Thyroid gland (tissue), 4 donors: Measurements from ENCODE around the gene PARD6B. TPM values are rescaled to one million over a fixed set of nuclear protein-coding genes. Genes with fewer than 3 reads are reported as not detected.
"Not testable (repeated sequence)": the region's sequence is repeated elsewhere in the genome, so short reads cannot be mapped to it uniquely, and the experiment has no call there.

ENCODE experiments used
- DNase-seq, 2 donors: peaks; one replicate each; pipeline ENCODE4 v3.0.0-alpha.2; 2019
- H3K27ac ChIP-seq, 3 donors: fragments of 200-600 bp; sonication (generic); 1 replicate in 2 of 3; 2 replicates in 1 of 3; pipeline ENCODE4 v1.5.1; 2016 to 2019; ENCODE audit warnings: mild to moderate bottlenecking in 1 of 3, moderate library complexity in 1 of 3
- H3K27me3 ChIP-seq: fragments of 200-600 bp; sonication (generic); one replicate; pipeline ENCODE4 v1.5.1; 2019
- H3K36me3 ChIP-seq, 2 donors: fragments of 200-600 bp; sonication (generic); one replicate each; pipeline ENCODE4 v1.5.1; 2016 to 2019
- H3K4me1 ChIP-seq, 2 donors: fragments of 200-600 bp; sonication (generic); one replicate each; pipeline ENCODE4 v1.5.1; 2017 to 2019
- H3K4me3 ChIP-seq, 3 donors: fragments of 200-600 bp; sonication (generic); replicated peaks in 1 of 3; 1 replicate in 2 of 3; 2 replicates in 1 of 3; pipeline ENCODE4 v1.5.1; 2016; ENCODE audit warnings: mild to moderate bottlenecking in 1 of 3
- H3K9me3 ChIP-seq: fragments of 200-600 bp; sonication (generic); one replicate; pipeline ENCODE4 v1.5.1; 2017
- POLR2A ChIP-seq, 2 donors: fragments of 450-650 bp; IDR thresholded peaks; one replicate each; pipeline ENCODE4 v1.6.1; 2017; ENCODE audit warnings: antibody characterized with exemption in 2 of 2, mild to moderate bottlenecking in 2 of 2, moderate library complexity in 1 of 2
- WGBS, 2 donors: methylation state at CpG; one replicate each; pipeline ENCODE4 v1.1.5; 2017; 5-methylcytosine and 5-hydroxymethylcytosine counted together
- intact Hi-C: fragments of 100-400 bp; cut with DNase I; formaldehyde crosslinking; loops from one replicate; pipeline ENCODE4 v1.15.1; 2023
- total RNA-seq, 4 donors: library from RNA; depleted of rRNA; stranded (reverse); fragments of >200 nt; gene quantifications; one replicate each; pipeline ENCODE4 v1.2.3, GENCODE V29; 2016
- TF ChIP-seq, protein P1 (sequence below), 6 experiments: fragments of 200-600 bp in 3 of 6; fragments of 450-650 bp in 3 of 6; sonication (generic) in 3 of 6; IDR thresholded peaks; one replicate each; pipeline ENCODE4 v1.5.1; 2016 to 2019; ENCODE audit warnings: antibody characterized with exemption in 6 of 6, mild to moderate bottlenecking in 2 of 6, inconsistent platforms in 1 of 6, moderate library complexity in 1 of 6

The PARD6B gene
- total RNA-seq, 4 donors from 2014 or later = 14.3 to 18.1 (median 17.7) TPM

DNA sequence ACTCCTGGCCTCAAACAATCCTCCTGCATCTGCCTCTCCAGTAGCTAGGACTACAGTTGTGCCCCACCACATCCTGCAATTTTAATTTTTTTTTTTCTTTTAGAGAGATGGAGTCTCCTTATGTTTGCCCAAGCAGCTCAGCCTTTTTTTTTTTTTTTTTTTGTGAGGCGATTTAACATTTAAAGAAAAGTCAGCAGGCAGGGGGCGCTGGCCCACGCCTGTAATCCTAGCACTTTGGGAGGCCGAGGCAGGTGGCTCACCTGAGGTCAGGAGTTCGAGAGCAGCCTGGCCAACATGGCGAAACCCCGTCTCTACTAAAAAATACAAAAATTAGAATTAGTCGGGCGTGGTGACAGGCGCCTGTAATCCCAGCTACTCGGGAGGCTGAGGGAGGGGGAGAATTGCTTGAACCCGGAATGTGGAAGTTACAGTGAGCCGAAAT, 62.2 kb downstream of the PARD6B start:
- H3K27ac ChIP-seq, H3K36me3 ChIP-seq, H3K27me3 ChIP-seq, H3K9me3 ChIP-seq, H3K4me3 ChIP-seq: not testable (repeated sequence)
- 69 to 76% methylated on average over 13 of the region's 13 CpGs for WGBS, 2 donors
- peaks cover 4 to 23% of the 10 kb centered on the region in 2 donors for H3K4me1 ChIP-seq
- intact Hi-C loops = loop anchor here (5.0 kb wide), 1 partner anchor 134 kb away; no protein-coding TSS in a partner anchor
- DNase-seq = peak in 1 of 2 donors; percentile 15
- TF ChIP-seq, protein P1, sequence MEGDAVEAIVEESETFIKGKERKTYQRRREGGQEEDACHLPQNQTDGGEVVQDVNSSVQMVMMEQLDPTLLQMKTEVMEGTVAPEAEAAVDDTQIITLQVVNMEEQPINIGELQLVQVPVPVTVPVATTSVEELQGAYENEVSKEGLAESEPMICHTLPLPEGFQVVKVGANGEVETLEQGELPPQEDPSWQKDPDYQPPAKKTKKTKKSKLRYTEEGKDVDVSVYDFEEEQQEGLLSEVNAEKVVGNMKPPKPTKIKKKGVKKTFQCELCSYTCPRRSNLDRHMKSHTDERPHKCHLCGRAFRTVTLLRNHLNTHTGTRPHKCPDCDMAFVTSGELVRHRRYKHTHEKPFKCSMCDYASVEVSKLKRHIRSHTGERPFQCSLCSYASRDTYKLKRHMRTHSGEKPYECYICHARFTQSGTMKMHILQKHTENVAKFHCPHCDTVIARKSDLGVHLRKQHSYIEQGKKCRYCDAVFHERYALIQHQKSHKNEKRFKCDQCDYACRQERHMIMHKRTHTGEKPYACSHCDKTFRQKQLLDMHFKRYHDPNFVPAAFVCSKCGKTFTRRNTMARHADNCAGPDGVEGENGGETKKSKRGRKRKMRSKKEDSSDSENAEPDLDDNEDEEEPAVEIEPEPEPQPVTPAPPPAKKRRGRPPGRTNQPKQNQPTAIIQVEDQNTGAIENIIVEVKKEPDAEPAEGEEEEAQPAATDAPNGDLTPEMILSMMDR (IDR thresholded peaks at IDR 0.05) = peak in 1 of 6 experiments; percentile 24

GRCh38 chr20:50794181-50794845, 62.9 kb downstream of the PARD6B start:
- TF ChIP-seq, protein P1 (IDR thresholded peaks at IDR 0.05) = peak in 2 of 6 experiments; percentile 34 to 35
- TF ChIP-seq POLR2A (IDR thresholded peaks at IDR 0.05) = no peak
- WGBS, 2 donors = 33 to 46% methylated on average over 15 to 28 of the region's 35 CpGs
- no peak for DNase-seq

GRCh38 chr20:50794846-50795634, 63.7 kb downstream of the PARD6B start, which contains the start of gene BCAS4:
TSS of gene BCAS4 (plus strand) at chr20:50795061. CDS start at chr20:50795084, 23 bp downstream.
- H3K27ac ChIP-seq = peak within 1 kb of the TSS; percentile 74 to 81 (median 78)
- no peaks in the 10 kb centered on the region for H3K36me3 ChIP-seq
- peak; percentile 75 to 78 for DNase-seq
- H3K9me3 ChIP-seq = no peaks in the 10 kb centered on the region
- TF ChIP-seq, protein P1 (IDR thresholded peaks at IDR 0.05) = peak in 4 of 6 experiments; percentile 65 to 100 (median 99)
- peak in 1 of 2 donors; percentile 48 for TF ChIP-seq POLR2A (IDR thresholded peaks at IDR 0.05)
- intact Hi-C loops = loop anchor here (5.0 kb wide), 1 partner anchor 132 kb away; no protein-coding TSS in a partner anchor
- no peaks in the 10 kb centered on the region for H3K27me3 ChIP-seq
- WGBS, 2 donors = 0 to 1% methylated on average over 3 to 11 of the region's 92 CpGs
- H3K4me3 ChIP-seq = peak within 1 kb of the TSS; percentile 70 to 90 (median 80)
- H3K4me1 ChIP-seq = peaks cover 4 to 36% of the 10 kb centered on the region in 2 donors

More at GRCh38 chr20:50794181-50794845, 62.9 kb downstream of the PARD6B start:
- Histone ChIP-seq H3K27me3 (no peaks in the 10 kb centered on the region), H3K9me3 (no peaks in the 10 kb centered on the region), H3K4me3 (peak overlapping the region in 1 of 3 donors; percentile 70), H3K36me3 (no peaks in the 10 kb centered on the region), H3K27ac (peak overlapping the region in 2 of 3 donors; percentile 9 to 52), H3K4me1 (peaks cover 4 to 29% of the 10 kb centered on the region in 2 donors)
- intact Hi-C loops = loop anchor here (5.0 kb wide), 1 partner anchor 133 kb away; no protein-coding TSS in a partner anchor

DNA sequence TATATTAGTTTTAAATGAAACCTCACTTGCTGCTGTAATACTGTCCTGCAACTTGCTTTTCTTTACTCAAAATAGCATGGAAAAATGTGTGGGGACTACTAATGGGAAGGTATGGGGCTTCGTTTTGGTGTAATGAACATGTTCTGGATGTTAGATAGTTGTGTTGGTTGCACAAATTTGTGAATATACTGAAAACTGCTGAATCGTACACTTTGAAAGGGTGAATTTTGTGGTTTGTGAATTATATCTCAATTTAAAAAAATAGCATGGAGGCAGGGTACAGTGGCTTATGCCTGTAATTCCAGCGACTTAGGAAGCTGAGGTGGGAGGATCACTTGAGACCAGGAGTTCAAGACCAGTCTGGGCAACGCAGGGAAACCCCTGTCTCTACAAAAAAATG, 65.8 kb downstream of the PARD6B start:
- intact Hi-C loops = no loop called here
- Histone ChIP-seq H3K36me3 (no peaks in the 10 kb centered on the region), H3K9me3 (no peaks in the 10 kb centered on the region), H3K27me3 (no peaks in the 10 kb centered on the region), H3K27ac (no peak overlapping the region), H3K4me3 (no peak overlapping the region), H3K4me1 (peaks cover 4 to 26% of the 10 kb centered on the region in 2 donors)
- DNase-seq = no peak
- TF ChIP-seq POLR2A (IDR thresholded peaks at IDR 0.05) = no peak
- TF ChIP-seq, protein P1 (IDR thresholded peaks at IDR 0.05) = no peak
- 93 to 96% methylated on average over 4 of the region's 4 CpGs for WGBS, 2 donors
